LoVo (cell line): ENCODE data around the gene CP.
A peak's percentile ranks its signal among the peaks of the same experiment; 100 is the strongest.
"Not testable (repeated sequence)": the region's sequence is repeated elsewhere in the genome, so short reads cannot be mapped to it uniquely, and the experiment has no call there.

Source experiments
- DNase-seq: peaks from one replicate; pipeline ENCODE4 v3.0.0-alpha.2; 2016; ENCODE audit warnings: low spot score

CP gene

DNA sequence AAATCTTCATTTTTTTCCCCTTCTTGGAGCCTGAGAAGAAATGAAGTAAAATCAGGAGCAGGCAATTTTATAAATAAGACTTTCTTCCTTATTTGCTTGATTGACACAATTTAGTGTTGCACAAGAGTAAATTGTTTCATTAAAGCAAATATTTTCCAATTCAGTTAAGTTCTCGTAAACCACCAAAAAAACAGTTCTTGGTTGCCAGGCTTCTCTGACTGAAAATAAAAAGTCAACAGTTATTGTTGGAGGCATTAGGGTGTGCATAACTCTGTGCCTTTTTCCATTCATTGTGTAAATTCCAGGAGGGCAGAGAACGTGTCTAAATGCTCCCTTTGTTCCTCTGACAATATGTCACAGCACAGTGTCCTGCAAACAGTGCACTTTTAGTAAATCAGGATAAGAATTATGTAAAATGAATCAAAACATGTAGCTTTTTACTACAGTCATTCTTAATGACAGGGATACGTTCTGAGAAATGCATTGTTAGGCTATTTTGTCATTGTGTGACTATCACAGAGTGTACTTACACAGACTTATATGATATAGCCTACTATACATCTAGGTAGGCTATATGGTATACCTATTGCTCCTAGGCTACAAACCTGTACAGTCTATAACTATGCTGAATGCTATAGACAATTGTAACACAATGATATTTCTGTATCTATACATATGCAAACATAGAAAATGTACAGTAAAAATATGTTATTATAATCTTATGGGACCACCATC is at the start of gene CP:
Gene CP, minus strand, starts transcription at position 47 of the 735 bp plus-strand sequence. Its CDS starts 37 bp downstream, at position 10.
- DNase-seq, result no peak

DNA sequence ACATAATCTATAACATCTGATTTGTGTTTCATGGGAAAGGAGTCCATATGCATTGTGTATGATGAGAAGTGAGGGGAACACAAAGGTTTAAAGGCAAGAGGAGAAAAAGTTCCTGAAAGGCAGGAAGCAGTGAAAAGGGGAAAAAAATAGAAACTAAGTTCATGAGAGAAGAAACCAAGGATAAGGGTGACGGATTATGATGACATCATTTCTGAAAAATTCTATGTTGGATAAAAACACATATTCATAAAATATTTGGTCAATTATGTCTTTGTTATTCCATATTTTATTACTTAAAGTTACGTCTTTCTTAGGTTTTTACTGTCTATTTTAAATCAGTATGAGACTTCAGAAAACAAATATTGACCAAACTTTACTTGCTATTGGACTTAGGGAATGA is 48.6 kb upstream of the CP start:
- DNase-seq, result no peak

DNA sequence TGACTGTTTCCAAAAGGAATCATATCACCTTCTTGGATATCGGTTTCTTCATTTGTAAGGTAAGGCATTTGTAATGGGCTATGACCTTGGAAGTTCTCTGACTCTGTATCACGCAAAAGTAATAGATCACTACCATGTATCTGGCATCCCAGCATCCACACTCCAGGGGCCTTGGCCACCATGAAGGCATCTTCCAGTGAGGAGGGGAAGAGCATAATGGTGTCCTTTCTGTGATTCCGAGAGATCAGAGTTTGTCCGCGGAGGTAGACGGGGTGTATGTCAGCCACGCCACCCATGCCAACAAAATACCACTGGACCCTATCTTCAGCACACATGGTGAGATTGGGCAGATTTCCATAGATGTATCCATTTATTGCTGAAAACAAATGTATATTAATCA is 48.1 kb upstream of the CP start:
- DNase-seq, result no peak

DNA sequence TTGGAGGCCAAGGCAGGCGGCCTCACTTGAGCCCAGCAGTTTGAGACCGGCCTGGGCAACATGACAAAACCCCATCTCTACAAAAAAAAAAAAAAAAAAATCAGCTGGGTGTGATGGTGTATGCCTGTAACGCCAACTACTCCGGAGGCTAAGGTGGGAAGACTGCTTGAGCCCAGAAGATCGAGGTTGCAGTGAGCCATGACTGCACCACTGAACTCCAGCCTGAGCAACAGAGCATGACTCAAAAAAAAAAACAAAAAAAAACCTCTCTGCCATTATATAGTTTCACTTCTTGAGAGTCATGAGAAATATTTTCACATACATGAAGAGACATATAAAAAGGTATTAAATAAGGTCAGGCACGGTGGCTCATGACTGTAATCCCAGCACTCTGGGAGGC is 45.9 kb upstream of the CP start:
- no peak for DNase-seq

DNA sequence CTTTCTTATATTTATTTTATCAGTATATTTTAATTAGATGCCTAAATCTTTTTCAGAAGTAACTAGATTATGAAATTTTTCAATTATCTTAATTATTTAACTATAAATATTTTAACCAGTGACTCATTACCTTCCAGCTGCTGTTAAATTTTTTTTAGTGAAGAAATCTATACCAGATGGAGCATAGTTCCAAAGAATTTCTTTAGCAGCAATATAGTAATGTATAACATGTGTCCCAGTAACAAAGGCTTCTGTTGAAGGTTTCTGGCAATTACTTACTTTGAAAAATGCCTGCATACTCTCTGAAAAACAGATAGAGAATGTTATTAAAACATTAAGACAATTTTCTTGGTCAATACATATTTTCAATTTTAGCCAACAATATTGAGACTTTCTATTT is 45.1 kb upstream of the CP start:
- DNase-seq, result no peak

DNA sequence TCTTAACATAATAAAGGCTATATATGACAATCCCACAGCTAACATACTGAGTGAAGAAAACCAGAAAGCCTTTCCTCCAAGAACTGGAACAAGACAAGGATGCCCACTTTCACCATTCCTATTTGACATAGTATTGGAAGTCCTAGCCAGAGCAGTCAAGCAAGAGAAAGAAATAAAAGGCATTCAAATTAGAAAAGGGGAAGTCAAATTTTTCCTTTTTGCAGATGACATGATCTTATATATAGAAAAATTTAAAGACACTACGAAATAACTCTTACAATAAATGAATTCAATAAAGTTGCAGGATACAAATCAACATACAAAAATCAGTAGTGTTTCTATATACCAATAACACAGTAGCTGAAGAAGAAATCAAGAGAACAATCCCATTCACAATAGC is 42.2 kb upstream of the CP start:
- DNase-seq, result no peak

DNA sequence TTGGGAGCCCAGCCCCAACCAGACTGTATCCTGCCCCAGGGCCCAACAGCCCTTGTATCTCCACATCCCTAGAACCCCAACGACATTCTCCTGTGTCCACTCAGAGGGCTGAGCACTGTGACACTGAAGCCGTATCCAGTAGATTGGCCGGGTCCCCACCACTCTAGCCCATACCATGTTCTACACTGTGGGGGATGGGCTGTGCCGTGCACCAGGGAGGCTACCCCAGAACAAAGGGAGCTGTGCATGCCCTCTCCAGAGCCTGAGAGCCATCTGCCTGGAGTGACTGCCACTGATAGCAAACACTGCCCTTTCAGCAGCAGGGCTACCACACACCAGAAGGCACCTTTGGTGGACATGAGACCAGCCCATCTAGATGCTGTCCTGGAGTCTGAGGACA is 37.1 kb upstream of the CP start:
- no peak for DNase-seq

DNA sequence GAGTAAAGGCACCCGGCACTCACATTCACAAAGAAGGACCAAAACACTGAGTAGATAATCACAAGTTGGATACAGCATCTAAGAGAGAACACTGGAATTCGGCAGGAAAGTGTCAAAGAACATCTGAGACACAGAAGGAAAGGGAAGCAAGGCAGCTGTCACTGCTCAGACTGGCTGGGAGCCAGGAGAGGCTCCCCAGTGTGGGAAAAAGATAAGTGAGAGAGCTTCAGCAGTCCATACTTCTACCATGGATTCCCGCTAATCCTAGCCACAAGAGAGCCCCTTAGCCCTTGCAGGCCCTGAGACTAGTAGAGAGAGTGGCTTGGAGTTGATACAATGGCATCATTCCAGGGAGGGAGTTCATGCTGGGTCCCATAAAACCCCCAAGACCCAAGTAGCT is 36.7 kb upstream of the CP start:
- no peak for DNase-seq

DNA sequence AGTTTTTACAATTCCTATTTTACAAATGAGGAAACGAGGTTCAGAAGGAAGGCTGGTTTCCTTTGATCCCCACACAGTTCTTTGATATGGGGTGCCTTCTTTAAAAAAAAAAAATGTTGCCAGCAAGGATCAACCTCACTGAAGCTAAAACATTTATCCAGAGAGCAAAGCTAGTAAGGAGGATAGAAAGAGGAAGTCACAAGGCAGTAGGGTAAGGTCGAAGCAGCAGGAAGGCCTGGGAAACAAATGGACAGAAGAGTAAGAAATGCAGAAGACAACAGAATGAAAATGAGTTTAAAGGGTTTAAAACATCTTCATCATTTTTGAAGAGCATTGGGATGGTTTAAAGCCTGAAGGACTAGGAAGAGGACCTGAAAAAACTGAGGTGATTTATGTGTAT is 30.6 kb upstream of the CP start:
- DNase-seq, result no peak

DNA sequence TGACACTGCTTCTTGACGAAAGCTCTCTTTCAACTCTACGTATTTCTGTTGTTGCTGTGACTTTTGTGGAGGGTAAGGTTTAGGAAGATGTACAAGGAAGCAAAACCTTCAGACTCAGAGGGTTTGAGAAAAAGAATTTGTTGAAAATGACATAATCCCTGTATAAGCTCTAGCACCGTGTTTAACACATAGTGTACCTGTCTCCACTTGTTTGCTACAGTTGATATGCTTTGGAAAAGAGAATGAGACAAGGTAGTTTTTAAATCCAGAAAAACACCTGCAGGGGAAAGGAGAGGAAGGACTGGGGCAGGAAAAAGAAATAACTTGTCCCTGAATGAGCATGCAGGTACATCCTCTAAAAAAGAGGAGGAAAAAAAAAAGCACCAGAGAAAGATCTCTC is 29.6 kb upstream of the CP start:
- no peak for DNase-seq

DNA sequence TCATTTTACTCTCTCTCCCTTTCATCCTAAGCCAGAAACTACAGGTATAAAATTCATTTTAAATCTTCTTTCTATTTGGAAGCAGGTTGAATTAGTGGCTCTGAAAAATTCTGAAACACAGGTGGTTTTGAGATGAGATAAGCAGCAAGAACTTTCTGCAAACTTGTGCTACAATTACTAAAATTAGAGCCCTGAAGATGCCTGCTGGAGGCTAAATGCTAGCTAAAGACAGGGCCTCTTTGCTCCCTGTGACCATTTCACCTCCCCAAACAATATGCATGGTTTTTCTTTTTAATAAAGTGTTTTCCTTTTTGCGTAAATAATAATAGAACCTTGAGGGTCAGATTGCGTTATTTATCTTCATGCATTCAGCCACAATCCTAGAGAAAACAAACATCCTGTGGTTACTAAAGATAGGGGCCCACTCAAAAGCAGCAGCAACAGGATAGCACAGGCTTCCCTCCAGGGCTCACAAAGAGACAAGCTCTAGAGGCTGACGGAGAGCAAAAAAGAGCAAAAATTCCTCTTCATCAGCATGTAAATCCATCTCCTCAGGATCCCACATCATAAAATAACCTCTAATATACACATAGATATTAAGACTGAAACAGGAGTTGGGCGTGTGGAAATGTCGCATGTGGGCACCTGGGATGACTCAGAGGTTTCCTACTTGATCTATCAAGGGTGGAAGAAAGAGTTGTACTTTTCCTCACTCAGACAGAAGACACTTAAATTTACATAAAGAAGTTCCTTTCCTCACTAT is 26.5 kb upstream of the CP start:
- DNase-seq, result peak; percentile 37

DNA sequence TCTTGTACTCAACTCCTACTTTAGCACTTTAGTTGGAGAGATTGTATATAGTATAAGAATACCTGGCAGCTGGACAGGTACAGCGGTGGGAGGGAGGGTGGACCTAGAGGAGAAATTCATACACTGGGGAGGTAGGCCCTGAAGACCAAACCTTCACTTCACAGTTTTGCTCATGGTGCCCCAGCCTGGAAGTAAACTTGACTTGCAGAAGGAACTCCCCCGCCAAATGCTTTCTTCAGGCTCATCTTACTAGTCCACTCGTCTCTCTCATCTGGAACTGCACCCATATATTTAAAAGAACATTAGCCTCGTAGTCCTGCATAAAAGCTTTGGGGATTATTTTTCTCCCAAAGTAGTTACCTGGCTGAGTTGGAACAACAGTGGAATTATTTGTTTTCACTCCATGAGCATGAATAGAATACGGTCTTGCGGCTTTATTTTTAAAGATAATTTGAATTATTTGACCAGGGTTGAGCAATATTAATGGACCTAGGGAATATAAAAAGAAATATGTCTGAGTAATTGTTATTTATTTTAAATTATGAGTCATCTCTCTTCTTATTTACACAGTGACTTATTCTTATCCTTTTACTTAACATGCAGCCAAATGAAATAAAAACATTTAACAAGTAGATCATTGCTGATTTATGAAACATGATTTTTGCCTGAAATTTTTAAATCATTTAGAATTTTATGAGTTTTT is 25.5 kb upstream of the CP start:
- DNase-seq, result peak; percentile 45

DNA sequence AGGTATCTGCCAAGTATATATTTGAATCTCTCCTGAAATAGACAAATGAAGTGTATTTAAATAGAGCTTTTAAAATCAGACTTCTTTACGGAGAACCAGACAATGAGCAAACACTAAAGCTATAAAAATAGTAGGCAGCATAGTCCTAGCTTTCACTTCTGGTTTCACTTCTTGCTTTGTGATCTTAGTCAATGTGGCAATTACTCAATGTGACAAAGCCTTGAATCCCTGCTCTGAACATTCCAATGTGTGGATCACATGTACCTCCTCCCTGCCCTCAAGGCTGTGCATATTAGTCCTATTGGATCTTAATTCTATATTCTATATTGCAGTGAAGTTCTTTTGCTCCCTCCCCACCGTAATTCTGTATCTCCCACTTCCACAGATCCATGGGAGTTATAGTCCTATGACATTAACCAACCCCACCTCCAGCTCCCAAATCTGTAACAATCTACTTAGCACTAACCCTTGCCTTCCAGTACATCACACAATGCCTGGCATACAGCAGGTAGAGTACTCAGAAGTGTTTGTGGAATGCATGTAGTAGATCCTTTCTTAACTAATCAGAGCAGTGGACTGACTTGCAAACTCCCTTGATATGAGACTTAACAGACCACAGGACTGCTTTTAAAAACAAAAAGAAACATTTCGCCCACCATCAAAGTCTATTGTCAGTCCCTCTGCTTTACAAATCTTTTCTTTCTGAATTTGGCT is 24.3 kb upstream of the CP start:
- peak; percentile 63 for DNase-seq

DNA sequence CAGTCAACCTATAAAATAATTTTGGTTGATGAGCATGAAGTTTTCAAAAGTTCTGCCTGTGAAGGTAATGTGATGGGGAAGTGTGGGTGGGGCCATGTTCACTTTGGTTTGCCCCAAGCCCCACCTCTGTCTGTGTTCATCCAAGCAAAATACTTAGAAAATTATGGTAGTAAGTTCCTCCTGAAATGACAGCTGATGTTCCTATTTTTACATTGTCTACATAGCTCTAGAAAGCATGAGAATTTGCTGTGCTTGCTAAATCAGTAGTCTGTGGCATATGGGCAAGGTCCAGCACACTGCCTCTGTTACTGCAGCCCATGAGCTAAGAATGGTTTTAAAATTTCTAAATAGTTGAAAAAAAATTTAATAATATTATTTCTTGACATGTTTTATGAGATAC is 21.9 kb upstream of the CP start:
- no peak for DNase-seq

DNA sequence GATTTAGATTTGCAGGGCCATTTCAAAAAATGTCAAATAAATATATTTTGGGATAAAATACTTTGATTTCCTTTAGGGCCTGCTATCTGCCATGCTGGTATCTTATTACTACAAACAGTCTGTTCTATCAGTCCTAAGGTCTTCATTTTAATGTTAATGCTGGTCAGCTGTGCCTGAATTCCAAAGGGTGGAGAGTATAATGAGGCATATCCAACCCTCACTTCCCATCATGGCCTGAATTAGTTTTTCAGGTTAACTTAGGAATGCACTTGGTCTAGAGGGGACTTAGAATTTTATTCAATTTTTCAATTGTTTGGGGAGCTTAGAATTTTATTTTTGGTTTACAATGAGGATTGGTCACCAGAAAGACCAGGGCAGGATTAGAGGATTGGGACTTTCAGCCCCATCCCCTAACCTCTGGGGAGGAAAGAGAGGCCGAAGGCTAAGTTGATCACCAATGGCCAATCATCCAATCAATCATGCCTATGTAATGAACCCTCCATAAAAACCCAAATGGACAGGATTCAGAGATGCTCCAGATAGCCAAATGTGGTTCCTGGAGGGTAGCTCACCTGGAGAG is 17.8 kb upstream of the CP start:
- DNase-seq, result no peak

DNA sequence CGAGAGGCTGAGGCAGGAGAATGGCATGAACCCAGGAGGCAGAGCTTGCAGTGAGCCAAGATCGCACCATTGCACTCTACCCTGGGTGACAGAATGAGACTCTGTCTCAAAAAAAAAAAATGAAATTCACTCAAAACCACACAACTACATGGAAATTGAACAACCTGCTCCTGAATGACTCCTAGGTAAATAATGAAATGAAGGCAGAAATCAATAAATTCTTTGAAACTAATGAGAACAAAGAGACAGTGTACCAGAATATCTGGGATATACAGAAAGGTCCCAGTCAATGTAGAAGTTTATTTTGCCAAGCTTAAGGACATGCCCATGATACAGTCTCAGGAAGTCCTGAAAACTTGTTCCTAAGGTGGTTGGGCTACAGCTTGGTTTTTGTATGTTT is 16.6 kb upstream of the CP start:
- DNase-seq, result not testable (repeated sequence)

DNA sequence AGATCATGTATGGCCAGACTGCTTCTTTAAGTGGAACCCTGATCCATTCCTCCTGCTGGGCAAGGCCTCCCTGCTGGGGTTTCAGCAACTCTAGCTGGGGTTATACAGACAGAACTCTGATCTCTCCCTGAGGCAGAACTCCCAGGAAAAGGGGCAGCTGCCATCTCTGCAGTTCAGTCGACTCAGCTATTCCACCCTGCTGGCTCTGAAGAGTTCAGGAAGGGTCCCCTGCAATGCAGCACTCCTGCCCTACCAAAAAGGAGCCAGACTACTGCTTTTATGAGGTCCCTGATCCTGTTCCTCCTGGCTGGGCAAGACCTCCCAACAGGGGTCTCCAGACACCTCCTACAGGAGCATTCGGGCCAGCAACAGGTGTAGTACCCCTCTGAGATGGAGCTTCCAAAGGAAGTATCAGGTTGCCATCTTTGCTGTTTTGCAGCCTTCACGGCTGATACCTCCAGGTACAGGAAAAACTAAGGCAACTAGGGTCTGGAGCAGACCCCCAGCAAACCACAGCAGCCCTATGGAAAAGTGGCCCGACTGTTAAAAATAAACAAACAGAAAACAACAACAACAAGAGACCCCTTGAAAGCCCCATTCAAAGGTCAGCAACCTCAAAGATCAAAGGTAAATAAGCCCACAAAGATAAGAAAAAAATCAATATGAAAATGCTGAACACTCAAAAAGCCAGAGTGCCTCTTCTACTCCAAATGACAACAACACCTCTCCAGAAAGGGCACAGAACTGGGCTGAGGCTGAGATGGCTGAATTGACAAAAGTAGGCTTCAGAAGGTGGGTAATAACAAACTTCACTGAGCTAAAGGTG is 14.2 kb upstream of the CP start:
- DNase-seq, result no peak

DNA sequence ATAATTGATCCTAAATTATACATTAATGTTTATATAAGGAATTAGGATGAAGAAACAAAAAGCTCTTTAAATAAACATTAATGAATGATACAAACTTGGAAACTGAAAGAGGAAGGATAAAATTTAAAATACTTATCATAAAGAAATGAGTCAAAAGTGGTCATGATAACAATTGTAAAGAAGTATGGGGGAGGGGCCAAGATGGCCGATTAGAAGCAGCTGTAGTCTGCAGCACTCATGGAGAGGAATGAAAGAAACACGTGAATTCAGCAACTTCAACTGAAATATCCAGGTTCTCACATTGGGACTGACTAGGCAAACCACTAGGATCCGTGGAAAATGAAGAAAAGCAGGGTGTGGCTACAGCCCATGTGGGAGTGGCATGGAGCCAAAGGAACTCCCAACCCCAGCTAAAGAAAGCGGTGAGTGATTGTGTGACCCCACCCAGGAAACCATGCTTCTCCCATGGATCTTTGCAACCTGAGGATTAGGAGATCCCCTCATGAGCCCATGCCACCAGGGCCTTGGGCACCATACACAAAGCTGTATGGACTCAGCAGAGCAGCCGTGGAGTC is 13.1 kb upstream of the CP start:
- DNase-seq, result no peak

DNA sequence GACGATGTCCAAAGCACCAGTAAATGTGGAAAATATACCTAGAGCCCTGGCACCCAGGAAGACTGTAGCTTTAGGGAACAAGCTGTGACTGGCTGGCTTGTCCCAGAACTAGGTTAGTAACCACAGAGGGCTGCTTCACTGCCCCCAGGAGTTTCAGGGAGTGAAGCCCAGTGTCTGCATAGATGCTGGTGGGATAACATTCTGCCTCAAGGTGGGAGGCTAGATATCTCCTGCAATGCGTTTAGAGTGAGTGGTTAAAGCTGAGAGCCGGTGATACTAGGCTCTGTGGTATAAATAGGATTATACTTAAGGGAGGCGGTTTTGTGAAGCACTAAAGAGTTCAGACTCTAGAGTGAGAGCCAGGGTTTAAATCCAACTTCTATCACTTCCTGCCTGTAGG is 11.7 kb upstream of the CP start:
- DNase-seq, result no peak

DNA sequence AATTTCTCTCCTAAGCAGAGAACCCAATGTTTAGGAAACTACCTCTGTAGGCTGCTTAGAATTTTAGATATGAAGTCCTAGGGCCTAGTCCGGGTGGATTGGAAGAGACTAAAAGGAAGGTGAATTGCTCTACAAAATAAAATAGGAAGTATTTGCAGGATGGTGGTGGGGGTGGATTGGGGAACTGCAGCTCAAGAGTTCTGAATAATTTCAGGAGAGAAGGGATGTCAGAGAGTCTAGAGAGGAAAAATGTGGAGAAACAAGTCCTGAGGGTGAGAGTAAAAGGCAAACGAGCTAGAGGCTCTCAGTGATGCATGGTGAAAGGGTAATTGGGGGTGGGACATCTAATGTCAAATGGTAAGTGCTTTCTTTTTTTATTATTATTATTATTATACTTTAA is 10.2 kb upstream of the CP start:
- no peak for DNase-seq
